Activated naive CD4-positive, alpha-beta T cell treated with Interleukin-2 at 50 U/mL for 16 hours (primary cell): ENCODE results near the gene AP1G2.
"Not testable (repeated sequence)": the region's sequence is repeated elsewhere in the genome, so short reads cannot be mapped to it uniquely, and the experiment has no call there.

Experiments used
- DNase-seq: peaks from one replicate; pipeline ENCODE4 v3.0.0-alpha.2; 2020

AP1G2 gene

GRCh38 chr14:23590198-23590597, 22.6 kb upstream of the AP1G2 start:
- DNase-seq, result no peak

- no peak for DNase-seq
Observed at GRCh38 chr14:23589606-23590005, 22.0 kb upstream of the AP1G2 start.

- peak; percentile 80 for DNase-seq
Observed at GRCh38 chr14:23588884-23589598, 21.4 kb upstream of the AP1G2 start.

- not testable (repeated sequence) for DNase-seq
Observed at GRCh38 chr14:23584527-23585203, 17.1 kb upstream of the AP1G2 start.

GRCh38 chr14:23583761-23584526, 16.4 kb upstream of the AP1G2 start:
- DNase-seq, result not testable (repeated sequence)

- DNase-seq, result no peak
Observed at GRCh38 chr14:23582906-23583760, 15.5 kb upstream of the AP1G2 start.

- DNase-seq, result no peak
Observed at GRCh38 chr14:23580948-23581281, 13.3 kb upstream of the AP1G2 start.

- DNase-seq, result no peak
Observed at GRCh38 chr14:23580152-23580926, 12.7 kb upstream of the AP1G2 start.

- no peak for DNase-seq
Observed at GRCh38 chr14:23579739-23580138, 12.1 kb upstream of the AP1G2 start.

- no peak for DNase-seq
Observed at GRCh38 chr14:23579311-23579630, 11.7 kb upstream of the AP1G2 start.

GRCh38 chr14:23578560-23579310, 11.1 kb upstream of the AP1G2 start, which contains the start of gene JPH4:
Gene JPH4 (minus strand): TSS chr14:23578790. CDS start chr14:23577453, 1,337 bp downstream.
- DNase-seq, result no peak

- no peak for DNase-seq
Observed at GRCh38 chr14:23577710-23578392, 10.3 kb upstream of the AP1G2 start.

- no peak for DNase-seq
Observed at GRCh38 chr14:23577004-23577681, 9.6 kb upstream of the AP1G2 start.

- no peak for DNase-seq
Observed at GRCh38 chr14:23573384-23574015, 5.9 kb upstream of the AP1G2 start.

GRCh38 chr14:23572836-23573235, 5.2 kb upstream of the AP1G2 start:
- no peak for DNase-seq

- DNase-seq, result no peak
Observed at GRCh38 chr14:23572524-23572828, 4.9 kb upstream of the AP1G2 start.

GRCh38 chr14:23571701-23572523, 4.3 kb upstream of the AP1G2 start:
- no peak for DNase-seq

GRCh38 chr14:23570806-23571483, 3.4 kb upstream of the AP1G2 start:
- no peak for DNase-seq
